WI38 (cell line): ENCODE measurements around the gene MGMT.

Source experiments
- H3K4me3 ChIP-seq: 2 replicates; pipeline ENCODE4 v1.5.1; 2011; ENCODE audit warnings: low read depth, mild to moderate bottlenecking, control low read depth, low read length
- TF ChIP-seq, protein P1 (sequence below): IDR thresholded peaks from 2 replicates; pipeline ENCODE4 v1.5.1; 2012; ENCODE audit warnings: low read depth, mild to moderate bottlenecking, control low read depth, low read length

The MGMT gene

DNA sequence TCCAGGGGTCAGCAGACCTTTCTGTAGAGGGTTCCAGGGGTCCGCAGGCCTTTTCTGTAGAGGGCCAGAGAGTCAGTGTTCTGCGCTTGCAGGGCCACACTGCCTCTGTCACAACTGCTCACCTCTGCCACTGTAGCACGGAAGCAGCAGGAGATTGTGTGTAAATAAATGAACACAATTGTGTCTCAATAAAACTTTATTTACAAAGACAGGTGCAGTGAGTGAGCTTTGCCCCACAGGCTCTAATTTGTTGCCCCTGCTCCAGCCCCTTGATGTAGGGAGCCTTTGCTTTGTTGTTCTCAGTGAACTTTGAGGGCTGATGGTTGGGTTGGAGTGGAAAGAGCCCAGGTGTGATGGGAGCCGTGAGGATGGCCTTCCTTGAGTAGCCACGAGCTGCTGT is 67.8 kb downstream of the MGMT start:
- TF ChIP-seq, protein P1, sequence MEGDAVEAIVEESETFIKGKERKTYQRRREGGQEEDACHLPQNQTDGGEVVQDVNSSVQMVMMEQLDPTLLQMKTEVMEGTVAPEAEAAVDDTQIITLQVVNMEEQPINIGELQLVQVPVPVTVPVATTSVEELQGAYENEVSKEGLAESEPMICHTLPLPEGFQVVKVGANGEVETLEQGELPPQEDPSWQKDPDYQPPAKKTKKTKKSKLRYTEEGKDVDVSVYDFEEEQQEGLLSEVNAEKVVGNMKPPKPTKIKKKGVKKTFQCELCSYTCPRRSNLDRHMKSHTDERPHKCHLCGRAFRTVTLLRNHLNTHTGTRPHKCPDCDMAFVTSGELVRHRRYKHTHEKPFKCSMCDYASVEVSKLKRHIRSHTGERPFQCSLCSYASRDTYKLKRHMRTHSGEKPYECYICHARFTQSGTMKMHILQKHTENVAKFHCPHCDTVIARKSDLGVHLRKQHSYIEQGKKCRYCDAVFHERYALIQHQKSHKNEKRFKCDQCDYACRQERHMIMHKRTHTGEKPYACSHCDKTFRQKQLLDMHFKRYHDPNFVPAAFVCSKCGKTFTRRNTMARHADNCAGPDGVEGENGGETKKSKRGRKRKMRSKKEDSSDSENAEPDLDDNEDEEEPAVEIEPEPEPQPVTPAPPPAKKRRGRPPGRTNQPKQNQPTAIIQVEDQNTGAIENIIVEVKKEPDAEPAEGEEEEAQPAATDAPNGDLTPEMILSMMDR: no peak
- H3K4me3 ChIP-seq: no peak overlapping the region

DNA sequence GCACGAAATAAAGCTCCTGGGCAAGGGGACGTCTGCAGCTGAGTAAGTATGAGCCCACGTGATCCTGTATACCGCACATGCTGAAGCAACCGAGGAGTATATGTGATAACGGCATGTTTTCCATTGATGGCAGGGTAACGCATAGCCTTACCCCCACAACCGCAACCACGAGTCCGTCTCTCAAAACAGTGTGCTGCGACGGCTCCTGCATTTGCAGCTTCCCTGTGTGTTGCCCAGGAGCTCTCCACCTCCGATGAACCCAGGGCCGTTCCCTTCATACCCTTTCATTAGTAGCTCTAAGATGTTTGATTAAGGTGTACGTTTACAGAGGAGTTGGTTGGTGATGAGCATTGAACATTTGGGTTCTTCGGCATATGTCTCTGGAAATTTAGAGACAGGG is 69.3 kb downstream of the MGMT start:
- no peak overlapping the region for H3K4me3 ChIP-seq
- TF ChIP-seq, protein P1: no peak

DNA sequence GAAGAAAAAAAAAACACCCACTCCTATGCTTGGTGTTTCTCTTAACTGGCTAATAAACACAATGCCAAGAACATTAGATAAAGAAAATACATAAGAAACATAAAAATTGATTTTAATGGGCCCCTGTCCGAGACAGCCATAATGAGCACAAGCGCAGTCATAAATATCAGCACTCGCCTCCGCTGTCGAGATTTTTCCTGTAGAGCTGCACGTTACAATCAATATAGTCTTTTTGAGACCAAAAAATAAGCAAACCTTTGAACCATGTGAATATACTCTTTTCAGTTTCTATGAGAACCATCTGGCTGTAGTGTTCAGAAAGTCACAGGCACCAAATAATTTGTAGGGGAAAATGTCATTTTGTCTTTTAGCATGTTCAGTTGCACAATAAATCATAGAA is 70.1 kb downstream of the MGMT start:
- no peak overlapping the region for H3K4me3 ChIP-seq
- TF ChIP-seq, protein P1: no peak

DNA sequence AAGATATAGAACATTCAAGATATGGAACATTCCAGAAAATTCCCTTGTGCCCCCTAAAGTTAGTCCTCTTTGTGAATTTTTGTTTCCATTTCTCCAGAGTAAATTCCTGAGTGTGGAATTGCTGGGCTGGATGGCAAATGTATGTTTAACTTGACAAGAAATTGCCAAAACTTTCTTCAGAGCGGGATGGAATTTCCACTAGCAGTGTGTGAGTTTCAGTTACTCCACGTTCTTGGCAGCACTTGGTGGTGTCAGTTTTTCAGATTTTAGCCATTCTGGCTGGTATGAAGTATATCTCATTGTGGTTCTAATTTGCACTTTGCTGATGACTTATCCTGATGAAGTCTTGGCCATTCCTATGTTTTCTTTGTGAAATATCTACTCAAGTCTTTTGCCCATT is 71.2 kb downstream of the MGMT start:
- H3K4me3 ChIP-seq: no peak overlapping the region
- TF ChIP-seq, protein P1: no peak

DNA sequence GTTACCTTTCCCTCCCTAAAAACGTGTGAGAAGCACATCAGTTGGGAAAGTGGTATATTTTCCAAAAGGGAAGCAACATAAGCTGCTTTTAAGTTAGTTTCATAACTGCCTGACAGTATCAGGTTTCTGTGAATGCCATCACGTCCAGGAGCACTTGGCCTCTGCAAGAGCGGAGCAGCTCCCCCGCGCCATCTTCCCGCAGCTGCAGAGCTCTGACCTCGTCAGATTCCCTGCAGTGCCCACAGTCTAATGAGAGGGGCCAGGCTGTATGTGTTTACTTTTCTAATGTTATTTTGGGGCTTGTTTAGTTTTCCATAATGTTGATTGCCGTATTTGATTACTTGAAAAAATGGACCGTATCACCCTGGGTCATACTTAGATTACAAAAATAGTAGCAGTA is 74.2 kb downstream of the MGMT start:
- no peak overlapping the region for H3K4me3 ChIP-seq
- TF ChIP-seq, protein P1: no peak

DNA sequence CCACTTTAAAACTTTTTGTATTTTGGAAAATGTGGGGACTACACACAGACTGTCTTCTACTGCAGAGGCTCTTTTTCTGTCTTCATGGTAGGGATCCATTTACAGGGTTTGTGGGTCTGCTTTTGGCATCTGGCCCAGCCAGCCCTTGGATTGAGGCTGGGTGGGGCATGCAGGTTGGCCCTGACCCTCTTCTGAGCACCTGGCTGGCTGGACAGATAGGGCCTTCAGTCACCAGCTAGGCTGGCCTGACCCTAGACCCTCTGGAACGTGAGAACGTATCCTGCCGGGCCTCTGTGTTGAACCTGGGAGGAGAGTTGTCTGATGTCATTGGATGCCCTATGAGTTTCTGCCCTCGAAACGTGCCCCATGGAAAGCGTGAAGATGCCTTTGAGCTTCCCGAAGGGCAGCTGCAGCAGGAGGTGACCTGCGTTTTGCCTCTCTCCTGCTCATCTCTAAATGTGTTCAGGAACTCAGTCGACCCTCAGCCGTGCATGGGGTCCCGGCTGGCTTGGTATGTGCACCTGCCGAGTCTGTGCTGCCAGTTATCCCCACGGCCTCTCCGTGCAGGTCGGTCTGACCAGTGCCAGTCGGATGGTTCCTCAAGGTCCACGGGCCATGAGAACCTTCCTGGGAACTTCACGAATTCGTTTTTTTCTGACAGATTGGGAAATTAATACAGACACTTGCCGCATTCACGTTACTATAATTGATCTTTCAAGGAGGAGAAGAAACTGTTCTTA is 74.9 kb downstream of the MGMT start:
- H3K4me3 ChIP-seq: no peak overlapping the region
- TF ChIP-seq, protein P1: no peak

DNA sequence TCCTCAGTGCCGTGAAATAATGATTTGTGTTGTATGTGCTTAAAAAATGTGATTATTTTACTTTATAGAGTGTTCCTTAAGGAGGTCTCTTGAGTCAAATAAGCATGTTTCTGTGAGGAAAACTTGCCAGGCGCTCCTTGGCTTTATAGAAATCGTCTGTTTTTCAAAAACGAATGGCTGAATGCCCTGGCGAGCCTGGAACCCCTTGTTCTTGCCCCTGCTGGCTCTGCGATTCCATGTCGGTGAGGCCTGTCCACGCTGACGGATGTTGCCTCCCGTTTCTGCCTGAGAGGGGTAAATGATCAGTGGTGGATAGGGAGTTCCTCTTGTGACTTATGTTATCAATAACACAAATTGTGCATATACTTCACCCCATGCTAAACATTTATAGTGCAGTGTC is 75.5 kb downstream of the MGMT start:
- no peak overlapping the region for H3K4me3 ChIP-seq
- TF ChIP-seq, protein P1: no peak
